GM18520 (cell line): ENCODE measurements around the gene EIF3L.

Experiments used
- ATAC-seq: cut with Tn5 transposase; IDR thresholded peaks from one replicate; pipeline ENCODE4 v1.9.1; 2021; ENCODE audit not compliant: unreplicated experiment

Gene EIF3L

GRCh38 chr22:37926358-37926757, 77.1 kb downstream of the EIF3L start:
- ATAC-seq: no peak

- no peak for ATAC-seq
Measured at GRCh38 chr22:37926771-37927636, 77.8 kb downstream of the EIF3L start.

- no peak for ATAC-seq
Measured at GRCh38 chr22:37927637-37927936, 78.4 kb downstream of the EIF3L start.

GRCh38 chr22:37929390-37929789, 80.2 kb downstream of the EIF3L start:
- ATAC-seq: no peak

- ATAC-seq: no peak
Measured at GRCh38 chr22:37930270-37930951, 81.2 kb downstream of the EIF3L start.

GRCh38 chr22:37930952-37931440, 81.8 kb downstream of the EIF3L start:
- no peak for ATAC-seq

GRCh38 chr22:37931893-37932389, 82.7 kb downstream of the EIF3L start:
- ATAC-seq: no peak

GRCh38 chr22:37932401-37932800, 83.2 kb downstream of the EIF3L start:
- ATAC-seq: no peak

GRCh38 chr22:37932821-37933578, 83.8 kb downstream of the EIF3L start:
- no peak for ATAC-seq

- ATAC-seq: peak; percentile 73
Measured at GRCh38 chr22:37933711-37934376, 84.6 kb downstream of the EIF3L start.
